Measurements from ENCODE around the gene CRIP3. TPM values are rescaled to one million over a fixed set of nuclear protein-coding genes. Genes with fewer than 3 reads are reported as not detected.

The CRIP3 gene
- total RNA-seq, 2 donors from 2014 or later: 1.00 to 1.4 TPM

- intact Hi-C loops (cut with DNase I): no loop called here
- no peak for DNase-seq (ENCODE audit: low spot score)
These were observed 31.4 kb downstream of the CRIP3 start for GRCh38 chr6:43277306-43277642.

GRCh38 chr6:43276577-43277305 lies 31.9 kb downstream of the CRIP3 start:
- no peak for DNase-seq (ENCODE audit: low spot score)
- intact Hi-C loops (cut with DNase I): no loop called here

- intact Hi-C loops (cut with DNase I): no loop called here
- no peak for DNase-seq (ENCODE audit: low spot score)
These were observed 32.6 kb downstream of the CRIP3 start for GRCh38 chr6:43275801-43276576.

- intact Hi-C loops (cut with DNase I): no loop called here
- no peak for DNase-seq (ENCODE audit: low spot score)
These were observed 33.6 kb downstream of the CRIP3 start for GRCh38 chr6:43274916-43275597.

GRCh38 chr6:43274127-43274915 lies 34.3 kb downstream of the CRIP3 start:
- intact Hi-C loops (cut with DNase I): no loop called here

GRCh38 chr6:43273707-43274106 lies 34.9 kb downstream of the CRIP3 start:
- DNase-seq (ENCODE audit: low spot score): no peak
- intact Hi-C loops (cut with DNase I): no loop called here

More at GRCh38 chr6:43274127-43274915, 34.3 kb downstream of the CRIP3 start:
- DNase-seq (ENCODE audit: low spot score): no peak

- intact Hi-C loops (cut with DNase I): no loop called here
- no peak for DNase-seq (ENCODE audit: low spot score)
These were observed 36.7 kb downstream of the CRIP3 start for GRCh38 chr6:43271944-43272343.

GRCh38 chr6:43271103-43271815 lies 37.4 kb downstream of the CRIP3 start:
- intact Hi-C loops (cut with DNase I): no loop called here
- DNase-seq (ENCODE audit: low spot score): no peak

GRCh38 chr6:43269273-43270007 lies 39.2 kb downstream of the CRIP3 start:
- intact Hi-C loops (cut with DNase I): loop anchor here in 1 of 2 donors (10.0 kb wide), 1 partner anchor 65 kb away; no protein-coding TSS in a partner anchor
- no peak for DNase-seq (ENCODE audit: low spot score)

GRCh38 chr6:43268782-43269272 lies 39.8 kb downstream of the CRIP3 start:
- no peak for DNase-seq (ENCODE audit: low spot score)
- intact Hi-C loops (cut with DNase I): loop anchor here in 1 of 2 donors (10.0 kb wide), 1 partner anchor 66 kb away; no protein-coding TSS in a partner anchor

GRCh38 chr6:43268355-43268700 lies 40.3 kb downstream of the CRIP3 start:
- DNase-seq (ENCODE audit: low spot score): no peak
- intact Hi-C loops (cut with DNase I): loop anchor here in 1 of 2 donors (10.0 kb wide), 1 partner anchor 66 kb away; no protein-coding TSS in a partner anchor

- intact Hi-C loops (cut with DNase I): loop anchor here in 1 of 2 donors (10.0 kb wide), 1 partner anchor 67 kb away; no protein-coding TSS in a partner anchor
- DNase-seq (ENCODE audit: low spot score): no peak
These were observed 40.8 kb downstream of the CRIP3 start for GRCh38 chr6:43267619-43268354.

GRCh38 chr6:43265564-43265963 lies 43.1 kb downstream of the CRIP3 start:
- intact Hi-C loops (cut with DNase I): loop anchor here in 1 of 2 donors (10.0 kb wide), 1 partner anchor 69 kb away; no protein-coding TSS in a partner anchor

GRCh38 chr6:43264599-43265145 lies 44.0 kb downstream of the CRIP3 start:
- intact Hi-C loops (cut with DNase I): loop anchor here in 1 of 2 donors (5.0 to 10.0 kb wide), 2 partner anchors 70 to 243 kb away; no protein-coding TSS in a partner anchor
- no peak for DNase-seq (ENCODE audit: low spot score)

More at GRCh38 chr6:43265564-43265963, 43.1 kb downstream of the CRIP3 start:
- no peak for DNase-seq (ENCODE audit: low spot score)

GRCh38 chr6:43263314-43264178 lies 45.1 kb downstream of the CRIP3 start:
- DNase-seq (ENCODE audit: low spot score): peak; percentile 93
- intact Hi-C loops (cut with DNase I): loop anchor here (2.0 to 10.0 kb wide), 3 partner anchors 71 to 244 kb away; no protein-coding TSS in a partner anchor
